ENCODE measurements around the gene APOBEC3H.

DNA sequence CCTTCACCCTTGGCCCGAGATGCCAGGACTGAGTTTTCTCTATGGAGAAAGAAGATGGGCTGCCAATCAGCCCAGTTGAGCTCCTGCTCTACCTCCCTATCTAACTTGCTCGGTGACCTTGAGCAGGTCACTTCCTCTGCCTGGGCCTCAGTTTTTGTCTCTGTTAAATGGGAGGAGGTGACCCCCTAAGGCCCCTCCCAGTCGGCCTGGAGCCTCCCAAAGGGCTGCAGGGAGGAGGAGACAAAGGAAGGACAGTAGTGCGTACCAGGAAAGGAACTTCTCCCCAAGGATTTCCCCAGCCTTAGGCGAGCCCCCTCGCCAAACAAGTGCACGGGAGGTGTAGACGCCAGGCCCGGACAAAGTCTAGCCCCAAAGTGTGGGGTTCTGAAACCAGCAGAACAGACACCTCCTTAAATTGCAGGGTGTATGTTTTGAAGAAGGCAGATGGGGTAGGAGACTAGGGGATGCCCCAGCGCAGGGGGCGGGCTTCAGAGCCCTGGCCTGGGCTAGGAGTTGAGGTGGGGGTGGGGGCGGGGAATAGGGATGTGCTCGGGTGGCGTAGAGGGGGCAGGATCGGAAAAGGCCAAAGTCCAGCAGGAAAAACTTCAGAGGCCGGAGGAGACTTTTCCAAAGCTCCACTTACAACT lies 54.4 kb downstream of the APOBEC3H start:
- TF ChIP-seq EZH2 (IDR thresholded peaks at IDR 0.05; ENCODE audit: borderline replicate concordance) (no peak), EZH2phosphoT487 (IDR thresholded peaks at IDR 0.05; ENCODE audit: low read depth, severe bottlenecking, unreplicated experiment) (no peak)
- TF ChIP-seq, protein P1, sequence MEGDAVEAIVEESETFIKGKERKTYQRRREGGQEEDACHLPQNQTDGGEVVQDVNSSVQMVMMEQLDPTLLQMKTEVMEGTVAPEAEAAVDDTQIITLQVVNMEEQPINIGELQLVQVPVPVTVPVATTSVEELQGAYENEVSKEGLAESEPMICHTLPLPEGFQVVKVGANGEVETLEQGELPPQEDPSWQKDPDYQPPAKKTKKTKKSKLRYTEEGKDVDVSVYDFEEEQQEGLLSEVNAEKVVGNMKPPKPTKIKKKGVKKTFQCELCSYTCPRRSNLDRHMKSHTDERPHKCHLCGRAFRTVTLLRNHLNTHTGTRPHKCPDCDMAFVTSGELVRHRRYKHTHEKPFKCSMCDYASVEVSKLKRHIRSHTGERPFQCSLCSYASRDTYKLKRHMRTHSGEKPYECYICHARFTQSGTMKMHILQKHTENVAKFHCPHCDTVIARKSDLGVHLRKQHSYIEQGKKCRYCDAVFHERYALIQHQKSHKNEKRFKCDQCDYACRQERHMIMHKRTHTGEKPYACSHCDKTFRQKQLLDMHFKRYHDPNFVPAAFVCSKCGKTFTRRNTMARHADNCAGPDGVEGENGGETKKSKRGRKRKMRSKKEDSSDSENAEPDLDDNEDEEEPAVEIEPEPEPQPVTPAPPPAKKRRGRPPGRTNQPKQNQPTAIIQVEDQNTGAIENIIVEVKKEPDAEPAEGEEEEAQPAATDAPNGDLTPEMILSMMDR (IDR thresholded peaks at IDR 0.05; ENCODE audit: poor library complexity), result no peak

Measured in hepatocyte (in vitro differentiated cells).